ENCODE data around the gene CDT1.
A peak's percentile ranks its signal among the peaks of the same experiment; 100 is the strongest.

The CDT1 gene

GRCh38 chr16:88840600-88841215, 37.1 kb downstream of the CDT1 start:
- no peak for DNase-seq

GRCh38 chr16:88841521-88842307, 38.1 kb downstream of the CDT1 start:
- no peak for DNase-seq

DNA sequence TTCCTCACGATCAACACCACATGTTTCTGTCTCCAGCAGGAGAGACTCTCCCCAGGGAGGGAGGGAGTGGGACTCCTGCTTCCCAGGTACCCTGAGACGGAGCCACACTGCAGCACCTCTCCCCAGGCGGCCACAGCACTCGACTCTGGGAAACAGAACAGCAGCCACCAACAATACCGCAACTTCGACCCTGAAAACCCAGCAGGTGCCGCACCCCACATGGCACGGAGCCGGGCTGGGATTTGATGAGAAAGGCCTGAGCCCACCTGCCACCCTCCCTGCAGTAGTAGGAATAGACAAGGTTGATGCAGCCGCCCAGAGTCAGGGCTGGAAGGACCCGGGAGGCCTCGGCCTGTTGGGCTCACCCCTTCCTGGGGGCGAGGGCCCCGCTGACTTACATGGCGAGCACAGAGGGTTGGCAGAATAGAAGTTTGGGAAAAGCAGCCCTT, 38.7 kb downstream of the CDT1 start:
- DNase-seq, result no peak

DNA sequence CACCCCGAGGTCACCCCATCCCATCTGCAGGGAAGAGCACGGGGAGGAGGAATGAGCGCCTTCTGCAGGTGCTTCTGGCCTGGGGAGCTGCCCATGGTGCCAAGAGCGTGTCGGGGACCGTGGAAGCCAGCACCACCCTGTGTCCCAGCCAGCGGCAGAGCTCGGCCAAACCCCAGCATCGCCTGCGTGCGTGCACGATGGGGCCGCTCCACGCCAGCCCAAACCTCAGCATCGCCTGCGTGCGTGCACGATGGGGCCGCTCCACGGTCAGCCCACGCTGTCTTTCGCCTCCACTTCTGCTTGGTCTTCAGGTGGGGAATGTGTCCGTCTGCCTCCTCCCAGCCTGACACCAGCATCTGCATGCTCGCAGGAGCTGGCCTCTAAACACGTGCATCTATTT, 39.2 kb downstream of the CDT1 start:
- no peak for DNase-seq

GRCh38 chr16:88843256-88843655, 39.7 kb downstream of the CDT1 start:
- DNase-seq, result no peak

DNA sequence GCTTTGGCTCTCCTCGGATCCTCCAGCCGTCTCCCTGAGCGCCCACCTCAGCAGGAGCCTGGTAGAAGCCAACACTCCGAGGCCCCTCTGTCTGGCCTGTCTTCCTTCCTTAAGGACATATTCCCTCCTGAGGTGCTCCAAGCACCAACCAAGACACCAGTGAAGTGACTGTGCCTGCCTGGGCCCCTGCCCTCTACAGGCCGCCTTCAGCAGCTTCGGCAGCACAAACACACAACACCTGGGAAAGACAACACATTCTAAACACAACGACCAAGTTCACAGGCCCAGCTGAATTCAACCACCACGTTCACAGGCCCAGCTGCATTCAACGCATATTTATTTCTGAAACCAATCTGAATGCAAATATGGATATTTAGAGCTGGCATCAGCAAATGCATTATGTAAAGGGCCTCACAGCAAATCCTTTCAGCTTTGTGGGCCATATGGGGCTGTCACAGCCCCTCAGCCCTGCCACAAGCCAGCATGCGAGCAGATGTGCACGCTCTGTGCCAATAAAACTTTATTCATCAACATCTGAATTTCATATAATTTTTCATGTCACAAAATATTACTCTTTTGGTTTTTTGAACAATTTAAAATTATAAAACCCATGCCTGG, 40.9 kb downstream of the CDT1 start:
- no peak for DNase-seq

GRCh38 chr16:88846088-88846487, 42.5 kb downstream of the CDT1 start:
- peak; percentile 56 for DNase-seq

- no peak for DNase-seq
Observed at GRCh38 chr16:88847654-88848053, 44.1 kb downstream of the CDT1 start.

- DNase-seq, result no peak
Observed at GRCh38 chr16:88848557-88848956, 45.0 kb downstream of the CDT1 start.

GRCh38 chr16:88850531-88851199, 47.1 kb downstream of the CDT1 start:
- no peak for DNase-seq

- DNase-seq, result no peak
Observed at GRCh38 chr16:88851616-88852015, 48.0 kb downstream of the CDT1 start.

DNA sequence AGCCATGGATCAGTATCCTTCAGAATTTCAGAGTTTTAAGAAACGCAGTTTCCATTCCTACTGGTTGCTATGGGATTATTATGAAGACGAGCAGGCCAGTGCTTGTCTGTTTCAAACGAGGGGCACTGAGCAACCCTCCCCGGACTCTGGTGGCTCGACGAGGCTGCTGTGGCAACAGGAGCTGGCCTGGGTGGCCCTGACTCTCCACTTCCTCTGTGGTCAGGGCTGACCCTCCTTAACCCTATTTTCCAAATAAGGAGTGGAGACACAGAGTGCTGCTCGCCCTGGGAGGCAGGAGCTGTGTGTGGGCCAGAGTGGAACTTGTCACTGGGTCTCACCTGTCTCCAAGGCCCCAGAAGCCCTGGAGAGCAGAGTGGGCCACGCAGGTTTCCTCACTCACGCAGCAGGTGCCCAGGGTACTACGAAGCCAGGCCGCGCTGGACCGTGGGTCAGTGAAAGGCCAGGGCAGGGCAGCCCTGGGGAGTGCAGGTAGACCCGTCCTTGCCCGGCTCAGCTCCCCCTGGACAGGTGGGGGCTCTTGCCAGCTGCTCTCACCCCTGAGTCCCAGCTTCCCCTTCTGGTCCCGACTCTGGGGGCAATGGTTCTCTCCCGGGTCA, 49.8 kb downstream of the CDT1 start:
- DNase-seq, result no peak

- no peak for DNase-seq
Observed at GRCh38 chr16:88854306-88855111, 50.9 kb downstream of the CDT1 start.

GRCh38 chr16:88855176-88855575, 51.6 kb downstream of the CDT1 start:
- DNase-seq, result no peak

DNA sequence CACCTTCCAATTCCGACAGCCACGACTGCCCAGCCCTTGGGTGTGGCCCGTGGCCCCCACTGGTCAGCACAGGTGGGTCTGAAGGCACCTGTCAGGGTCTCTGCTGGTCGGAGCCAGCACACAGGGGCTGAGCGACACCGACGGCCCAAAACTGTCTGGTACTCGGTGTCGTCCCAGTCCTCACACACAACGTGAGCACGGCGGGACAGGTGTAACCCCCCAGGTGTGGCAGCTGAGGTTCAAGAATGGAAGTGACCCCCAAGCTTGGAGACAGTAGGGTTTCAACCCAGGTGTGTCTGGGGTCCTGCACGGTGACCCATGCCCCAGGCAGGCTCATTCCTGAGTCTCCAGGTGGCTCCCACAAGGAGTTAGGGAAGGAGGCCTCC, 52.1 kb downstream of the CDT1 start:
- DNase-seq, result no peak

- no peak for DNase-seq
Observed at GRCh38 chr16:88856122-88856827, 52.7 kb downstream of the CDT1 start.

DNA sequence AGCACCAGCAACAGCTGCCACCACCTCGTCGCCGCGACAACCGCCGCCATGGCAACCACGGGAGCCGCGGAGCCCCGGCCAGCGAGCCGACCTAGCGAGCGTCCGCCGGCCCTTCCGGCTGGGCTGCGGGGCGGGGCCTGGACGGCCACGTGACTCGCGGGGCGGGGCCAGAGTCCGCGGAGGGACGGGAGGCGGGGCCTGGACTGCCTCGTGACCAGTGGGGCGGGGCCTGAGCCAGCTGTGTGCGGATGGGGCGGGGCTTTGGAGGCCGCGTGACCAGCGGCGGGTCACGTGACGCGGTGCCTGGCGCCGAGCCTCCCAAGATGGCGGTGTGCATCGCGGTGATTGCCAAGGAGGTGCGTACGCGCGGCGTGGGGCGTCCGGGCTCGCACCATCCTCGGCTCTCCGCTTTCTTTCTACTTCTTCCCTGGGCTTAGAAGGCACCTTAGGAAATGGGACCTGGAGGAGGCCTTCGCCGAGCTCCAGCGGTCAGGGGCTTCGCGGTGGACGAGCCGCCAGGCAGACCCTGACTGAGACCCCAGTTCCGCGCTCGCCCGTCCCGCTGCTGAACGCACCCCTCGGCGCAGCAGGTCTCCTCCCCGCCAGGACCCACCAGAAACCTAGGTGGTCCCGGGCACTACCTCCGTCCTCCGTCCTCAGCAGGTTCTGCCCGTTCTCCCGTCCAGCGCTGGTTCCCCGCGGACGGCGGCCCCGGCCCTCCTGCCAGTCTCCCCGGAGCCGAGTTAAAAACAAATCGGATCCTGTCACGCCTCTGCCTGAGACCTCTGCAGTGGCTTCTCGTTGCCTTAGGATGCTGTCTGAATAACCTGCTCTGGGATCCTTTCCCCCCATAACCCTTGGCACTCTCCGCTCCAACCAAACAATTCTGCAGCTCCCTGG, 53.5 kb downstream of the CDT1 start, which contains the start of the genes GALNS and TRAPPC2L:
Gene GALNS, minus strand, starts transcription at position 120 of the 900 bp plus-strand sequence. Its CDS starts 70 bp downstream, at position 50.
Gene TRAPPC2L, plus strand, starts transcription at position 300 of the 900 bp plus-strand sequence. Its CDS starts 24 bp downstream, at position 324.
- peak; percentile 92 for DNase-seq

- DNase-seq, result peak; percentile 70
Observed at GRCh38 chr16:88857728-88858339, 54.2 kb downstream of the CDT1 start.
